ENCODE data around the gene CCS. TPM values are rescaled to one million over a fixed set of nuclear protein-coding genes. Genes with fewer than 3 reads are reported as not detected.
A peak's percentile ranks its signal among the peaks of the same experiment; 100 is the strongest.

Gene CCS
- total RNA-seq, 1 donor, result 28.3 TPM

GRCh38 chr11:66593650-66594049 lies 665 bp downstream of the CCS start:
- TF ChIP-seq CTCF (IDR thresholded peaks at IDR 0.05; ENCODE audit: insufficient read depth, low read length), result no peak
- DNase-seq (ENCODE audit: low read depth), result no peak
- H3K4me3 ChIP-seq (ENCODE audit: low read depth, low read length), result peak overlapping the region; percentile 84

GRCh38 chr11:66595245-66595904 lies 2.4 kb downstream of the CCS start:
- DNase-seq (ENCODE audit: low read depth), result peak; percentile 82
- no peak for TF ChIP-seq CTCF (IDR thresholded peaks at IDR 0.05; ENCODE audit: insufficient read depth, low read length)
- H3K4me3 ChIP-seq (ENCODE audit: low read depth, low read length), result peak overlapping the region; percentile 33

- H3K4me3 ChIP-seq (ENCODE audit: low read depth, low read length), result no peak overlapping the region
Observed at GRCh38 chr11:66598993-66599392, 6.0 kb downstream of the CCS start.

GRCh38 chr11:66600219-66600618 lies 7.2 kb downstream of the CCS start:
- no peak overlapping the region for H3K4me3 ChIP-seq (ENCODE audit: low read depth, low read length)
- no peak for DNase-seq (ENCODE audit: low read depth)
- TF ChIP-seq CTCF (IDR thresholded peaks at IDR 0.05; ENCODE audit: insufficient read depth, low read length), result no peak

More at GRCh38 chr11:66598993-66599392, 6.0 kb downstream of the CCS start:
- no peak for DNase-seq (ENCODE audit: low read depth)
- TF ChIP-seq CTCF (IDR thresholded peaks at IDR 0.05; ENCODE audit: insufficient read depth, low read length), result no peak

GRCh38 chr11:66600631-66601233 lies 7.7 kb downstream of the CCS start:
- peak; percentile 48 for DNase-seq (ENCODE audit: low read depth)
- no peak for TF ChIP-seq CTCF (IDR thresholded peaks at IDR 0.05; ENCODE audit: insufficient read depth, low read length)
- H3K4me3 ChIP-seq (ENCODE audit: low read depth, low read length), result no peak overlapping the region

GRCh38 chr11:66603072-66603471 lies 10.1 kb downstream of the CCS start:
- no peak for DNase-seq (ENCODE audit: low read depth)
- TF ChIP-seq CTCF (IDR thresholded peaks at IDR 0.05; ENCODE audit: insufficient read depth, low read length), result no peak

More at GRCh38 chr11:66603072-66603471, 10.1 kb downstream of the CCS start:
- H3K4me3 ChIP-seq (ENCODE audit: low read depth, low read length), result no peak overlapping the region
